ENCODE results near the gene SASH1.

The SASH1 gene

GRCh38 chr6:148432462-148433195, 90.0 kb downstream of the SASH1 start:
- no peak overlapping the region for H3K4me3 ChIP-seq (ENCODE audit: low read depth, low read length)
- no peak for DNase-seq (ENCODE audit: low read depth)
- TF ChIP-seq CTCF (IDR thresholded peaks at IDR 0.05; ENCODE audit: low read depth, low read length, missing control alignments), result no peak

- TF ChIP-seq CTCF (IDR thresholded peaks at IDR 0.05; ENCODE audit: low read depth, low read length, missing control alignments), result no peak
- no peak overlapping the region for H3K4me3 ChIP-seq (ENCODE audit: low read depth, low read length)
- DNase-seq (ENCODE audit: low read depth), result no peak
Measured at GRCh38 chr6:148435386-148435785, 92.7 kb downstream of the SASH1 start.

DNA sequence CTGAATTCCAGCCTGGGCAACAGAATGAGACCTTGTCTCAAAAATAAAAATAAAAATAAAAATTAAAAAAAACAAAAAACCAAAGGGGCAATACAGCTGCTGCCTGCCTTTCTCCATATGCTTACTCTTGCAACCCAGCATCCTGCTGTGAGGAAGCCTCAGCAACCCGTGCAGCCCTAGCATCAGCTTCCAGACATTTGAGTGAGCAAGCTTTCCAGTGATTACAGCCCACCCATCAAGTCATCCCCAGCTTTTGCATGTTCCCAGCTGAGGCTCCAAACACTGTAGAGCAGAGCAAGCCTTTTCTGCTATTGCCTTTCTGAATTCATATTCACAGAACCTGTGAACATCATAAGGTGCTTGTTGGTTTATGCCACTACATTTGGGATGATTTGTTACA, 93.8 kb downstream of the SASH1 start:
- DNase-seq (ENCODE audit: low read depth), result no peak
- H3K4me3 ChIP-seq (ENCODE audit: low read depth, low read length), result no peak overlapping the region
- no peak for TF ChIP-seq CTCF (IDR thresholded peaks at IDR 0.05; ENCODE audit: low read depth, low read length, missing control alignments)

GRCh38 chr6:148438632-148439031, 96.0 kb downstream of the SASH1 start:
- DNase-seq (ENCODE audit: low read depth), result no peak
- H3K4me3 ChIP-seq (ENCODE audit: low read depth, low read length), result no peak overlapping the region
- TF ChIP-seq CTCF (IDR thresholded peaks at IDR 0.05; ENCODE audit: low read depth, low read length, missing control alignments), result no peak

GRCh38 chr6:148440016-148440415, 97.4 kb downstream of the SASH1 start:
- no peak for DNase-seq (ENCODE audit: low read depth)
- H3K4me3 ChIP-seq (ENCODE audit: low read depth, low read length), result no peak overlapping the region
- no peak for TF ChIP-seq CTCF (IDR thresholded peaks at IDR 0.05; ENCODE audit: low read depth, low read length, missing control alignments)

DNA sequence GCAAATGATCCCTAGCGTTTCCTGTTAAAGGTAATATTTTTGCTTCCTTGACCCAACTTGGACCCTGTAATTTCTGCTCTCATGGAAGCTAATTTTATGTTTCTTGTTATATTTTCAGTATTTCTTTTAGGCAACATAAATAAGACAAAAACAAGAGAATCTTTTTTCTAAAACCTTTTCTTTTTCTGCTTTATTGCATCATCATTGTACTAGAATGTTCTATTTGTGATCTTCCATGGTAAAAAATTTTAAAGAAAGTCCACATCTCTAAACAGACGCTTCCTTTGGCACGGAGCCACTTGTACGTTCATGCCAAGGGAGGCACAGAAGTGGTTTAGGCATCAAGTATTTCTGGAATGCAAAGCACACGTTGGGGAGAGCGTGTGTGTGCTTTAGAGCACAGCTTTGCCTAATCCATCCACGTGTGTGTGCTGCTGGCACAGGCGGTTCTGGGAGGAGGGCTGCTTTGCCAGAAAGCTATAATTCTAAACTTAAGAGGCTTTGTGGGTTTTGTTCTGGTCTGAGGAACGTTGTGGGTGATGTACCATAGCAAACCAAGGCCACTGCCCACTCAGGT, 98.3 kb downstream of the SASH1 start:
- no peak for DNase-seq (ENCODE audit: low read depth)
- TF ChIP-seq CTCF (IDR thresholded peaks at IDR 0.05; ENCODE audit: low read depth, low read length, missing control alignments), result no peak
- H3K4me3 ChIP-seq (ENCODE audit: low read depth, low read length), result no peak overlapping the region

GRCh38 chr6:148441454-148441911, 98.8 kb downstream of the SASH1 start:
- TF ChIP-seq CTCF (IDR thresholded peaks at IDR 0.05; ENCODE audit: low read depth, low read length, missing control alignments), result no peak
- no peak for DNase-seq (ENCODE audit: low read depth)
- no peak overlapping the region for H3K4me3 ChIP-seq (ENCODE audit: low read depth, low read length)
